Spleen (tissue), 7 donors: ENCODE measurements around the gene TRIM28.

ENCODE experiments used
- POLR2A ChIP-seq, 3 donors: fragments of 450-650 bp; IDR thresholded peaks; one replicate each; pipeline ENCODE4 v1.5.1; 2017; ENCODE audit warnings: antibody characterized with exemption in 3 of 3, mild to moderate bottlenecking in 1 of 3
- TF ChIP-seq, protein P1 (sequence below), 11 experiments: fragments of 200-600 bp in 7 of 11; fragments of 450-650 bp in 4 of 11; sonication (generic) in 4 of 11; IDR thresholded peaks in 8 of 11; conservative IDR thresholded peaks in 3 of 11; 1 replicate in 7 of 11; 2 replicates in 4 of 11; pipeline versions ENCODE4 v1.4.0 to v1.8.0; 2016 to 2021; ENCODE audit warnings: antibody characterized with exemption in 11 of 11, inconsistent platforms in 4 of 11, mild to moderate bottlenecking in 1 of 11
- donor health status: DM: no; HTN: no; CAD: no; lungs with moderate emphysema.
- donor health status: DM: no; HTN: no; CAD: no.
- donor health status: DM: no; HTN: no; CAD: no.

GRCh38 chr19:58549664-58550361 is 5.9 kb downstream of the TRIM28 start:
- TF ChIP-seq, protein P1, sequence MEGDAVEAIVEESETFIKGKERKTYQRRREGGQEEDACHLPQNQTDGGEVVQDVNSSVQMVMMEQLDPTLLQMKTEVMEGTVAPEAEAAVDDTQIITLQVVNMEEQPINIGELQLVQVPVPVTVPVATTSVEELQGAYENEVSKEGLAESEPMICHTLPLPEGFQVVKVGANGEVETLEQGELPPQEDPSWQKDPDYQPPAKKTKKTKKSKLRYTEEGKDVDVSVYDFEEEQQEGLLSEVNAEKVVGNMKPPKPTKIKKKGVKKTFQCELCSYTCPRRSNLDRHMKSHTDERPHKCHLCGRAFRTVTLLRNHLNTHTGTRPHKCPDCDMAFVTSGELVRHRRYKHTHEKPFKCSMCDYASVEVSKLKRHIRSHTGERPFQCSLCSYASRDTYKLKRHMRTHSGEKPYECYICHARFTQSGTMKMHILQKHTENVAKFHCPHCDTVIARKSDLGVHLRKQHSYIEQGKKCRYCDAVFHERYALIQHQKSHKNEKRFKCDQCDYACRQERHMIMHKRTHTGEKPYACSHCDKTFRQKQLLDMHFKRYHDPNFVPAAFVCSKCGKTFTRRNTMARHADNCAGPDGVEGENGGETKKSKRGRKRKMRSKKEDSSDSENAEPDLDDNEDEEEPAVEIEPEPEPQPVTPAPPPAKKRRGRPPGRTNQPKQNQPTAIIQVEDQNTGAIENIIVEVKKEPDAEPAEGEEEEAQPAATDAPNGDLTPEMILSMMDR (IDR thresholded peaks at IDR 0.05 in 8 of 11, conservative IDR thresholded peaks at IDR 0.05 in 3 of 11) = no peak
- TF ChIP-seq POLR2A (IDR thresholded peaks at IDR 0.05) = no peak
